Brain microvascular endothelial cell (primary cell): ENCODE measurements around the gene IFNLR1.

Experiments used
- DNase-seq: peaks from one replicate; pipeline ENCODE4 v3.0.0-alpha.2; 2020
- H3K27ac ChIP-seq: fragments of 250-450 bp; sonication (Bioruptor Pico); 2 replicates; pipeline ENCODE4 v1.5.1; 2020; ENCODE audit warnings: mild to moderate bottlenecking, moderate library complexity
- H3K27me3 ChIP-seq: fragments of 250-450 bp; sonication (Bioruptor Pico); replicated peaks from 2 replicates; pipeline ENCODE4 v1.5.1; 2020; ENCODE audit warnings: mild to moderate bottlenecking
- H3K36me3 ChIP-seq: fragments of 250-450 bp; sonication (Bioruptor Pico); replicated peaks from 2 replicates; pipeline ENCODE4 v1.5.1; 2020; ENCODE audit warnings: mild to moderate bottlenecking
- H3K4me3 ChIP-seq: 2 replicates; pipeline ENCODE4 v1.5.1; 2011; ENCODE audit warnings: low read depth, mild to moderate bottlenecking, control low read depth, low read length, moderate library complexity
- in situ Hi-C: cut with HindIII; loops from 2 replicates; pipeline ENCODE4 v1.10.0; 2017; ENCODE audit warnings: low sequenced_read_pairs, low pct_ligation_motif_present
- TF ChIP-seq, protein P1 (sequence below): IDR thresholded peaks from 2 replicates; pipeline ENCODE4 v1.5.1; 2011; ENCODE audit warnings: low read depth, mild to moderate bottlenecking, moderate library complexity, low read length, control low read depth, inconsistent platforms; ENCODE audit errors: missing control alignments

Gene IFNLR1

DNA sequence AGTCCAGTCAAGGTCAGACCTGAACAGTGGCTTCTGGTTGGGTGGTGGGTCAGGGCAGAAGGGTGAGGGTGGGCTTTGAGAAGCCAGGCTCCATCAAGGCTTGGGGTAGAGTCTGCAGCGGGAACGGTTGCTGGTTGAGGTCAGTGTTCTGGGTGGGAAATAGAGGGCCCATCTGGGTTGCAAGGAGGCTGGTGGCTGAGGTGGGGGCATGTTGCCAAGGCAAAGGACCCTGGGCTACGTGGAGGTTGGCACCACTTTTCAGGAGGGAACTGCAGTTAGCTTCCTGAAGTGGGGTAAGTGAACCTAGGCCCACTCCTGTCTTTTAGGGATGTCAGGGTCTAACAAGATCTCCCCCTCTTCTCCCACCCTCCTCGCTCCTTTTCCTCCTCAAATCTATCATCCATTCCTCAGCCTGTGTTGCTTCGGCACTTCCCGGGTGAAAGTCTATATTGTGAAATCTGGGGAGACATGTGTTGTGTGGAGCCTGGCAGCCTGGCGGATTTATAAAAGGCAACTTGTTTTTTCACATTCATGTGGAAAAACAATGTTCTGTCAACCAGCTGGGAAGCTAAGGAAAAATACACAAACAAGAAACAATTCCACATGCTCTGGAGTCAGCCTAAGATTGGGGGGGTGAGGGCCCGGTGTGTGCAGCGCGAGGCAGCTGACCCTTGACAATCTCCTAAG is 45.6 kb downstream of the IFNLR1 start:
- Histone ChIP-seq H3K27me3 (peaks cover 8% of the 10 kb centered on the region), H3K4me3 (no peak overlapping the region), H3K27ac (no peak overlapping the region), H3K36me3 (no peaks in the 10 kb centered on the region)
- DNase-seq, result no peak
- in situ Hi-C loops, result no loop called here
- TF ChIP-seq, protein P1, sequence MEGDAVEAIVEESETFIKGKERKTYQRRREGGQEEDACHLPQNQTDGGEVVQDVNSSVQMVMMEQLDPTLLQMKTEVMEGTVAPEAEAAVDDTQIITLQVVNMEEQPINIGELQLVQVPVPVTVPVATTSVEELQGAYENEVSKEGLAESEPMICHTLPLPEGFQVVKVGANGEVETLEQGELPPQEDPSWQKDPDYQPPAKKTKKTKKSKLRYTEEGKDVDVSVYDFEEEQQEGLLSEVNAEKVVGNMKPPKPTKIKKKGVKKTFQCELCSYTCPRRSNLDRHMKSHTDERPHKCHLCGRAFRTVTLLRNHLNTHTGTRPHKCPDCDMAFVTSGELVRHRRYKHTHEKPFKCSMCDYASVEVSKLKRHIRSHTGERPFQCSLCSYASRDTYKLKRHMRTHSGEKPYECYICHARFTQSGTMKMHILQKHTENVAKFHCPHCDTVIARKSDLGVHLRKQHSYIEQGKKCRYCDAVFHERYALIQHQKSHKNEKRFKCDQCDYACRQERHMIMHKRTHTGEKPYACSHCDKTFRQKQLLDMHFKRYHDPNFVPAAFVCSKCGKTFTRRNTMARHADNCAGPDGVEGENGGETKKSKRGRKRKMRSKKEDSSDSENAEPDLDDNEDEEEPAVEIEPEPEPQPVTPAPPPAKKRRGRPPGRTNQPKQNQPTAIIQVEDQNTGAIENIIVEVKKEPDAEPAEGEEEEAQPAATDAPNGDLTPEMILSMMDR, result no peak

DNA sequence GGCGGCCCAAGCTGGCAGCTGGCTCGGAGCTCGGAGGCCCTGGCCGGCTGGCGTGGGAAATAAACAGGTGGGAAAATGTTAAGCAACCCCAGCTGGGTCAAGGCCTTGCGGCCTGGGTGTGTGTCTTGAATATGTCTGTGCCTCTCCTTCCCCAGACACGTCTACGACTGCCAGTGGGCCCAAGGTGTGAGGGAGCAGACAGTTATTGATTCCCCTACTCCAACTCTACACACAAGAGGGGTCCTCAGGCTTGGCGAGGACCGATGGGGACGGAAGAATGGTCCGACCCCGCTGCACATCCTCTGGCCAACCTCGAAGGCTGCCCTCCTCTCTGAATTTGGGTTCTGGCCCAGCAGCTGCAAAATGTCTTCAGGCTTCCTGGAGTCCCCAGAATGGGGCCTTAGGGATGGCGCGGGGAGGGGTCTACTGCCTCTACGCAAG is 46.3 kb downstream of the IFNLR1 start:
- in situ Hi-C loops, result no loop called here
- TF ChIP-seq, protein P1, result no peak
- no peaks in the 10 kb centered on the region for H3K36me3 ChIP-seq
- no peak overlapping the region for H3K4me3 ChIP-seq
- DNase-seq, result no peak
- H3K27me3 ChIP-seq, result peaks cover 8% of the 10 kb centered on the region
- no peak overlapping the region for H3K27ac ChIP-seq

DNA sequence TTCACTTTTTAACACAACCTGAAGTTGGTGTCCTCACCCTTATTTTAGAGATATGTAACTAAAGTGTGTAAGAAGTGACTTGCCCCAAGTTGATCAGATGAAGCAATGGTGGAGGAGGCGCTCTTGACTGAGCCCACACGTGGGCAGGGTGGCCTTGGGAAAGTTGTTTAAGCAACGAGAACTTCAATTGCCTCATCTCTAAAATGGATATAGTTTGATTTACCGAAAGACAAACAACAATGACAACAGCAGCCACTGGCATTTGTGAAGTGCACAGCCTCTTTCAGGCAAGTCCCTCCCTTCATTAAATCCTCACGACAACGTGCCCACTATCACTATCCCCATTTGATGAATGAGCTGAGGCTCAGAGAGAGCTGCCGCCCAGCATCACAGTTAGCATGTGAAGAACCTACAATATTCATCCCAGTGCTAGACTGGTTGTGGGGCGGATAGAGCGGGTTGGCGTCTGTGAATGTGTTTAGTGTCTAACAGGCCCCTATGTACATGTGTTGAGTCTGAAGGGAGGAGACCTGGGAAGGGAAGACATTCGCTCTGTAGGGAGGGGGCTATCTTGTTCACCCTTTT is 47.2 kb downstream of the IFNLR1 start:
- TF ChIP-seq, protein P1, result no peak
- DNase-seq, result no peak
- in situ Hi-C loops, result no loop called here
- no peak overlapping the region for H3K27ac ChIP-seq
- no peak overlapping the region for H3K4me3 ChIP-seq
- no peaks in the 10 kb centered on the region for H3K36me3 ChIP-seq
- H3K27me3 ChIP-seq, result peaks cover 7% of the 10 kb centered on the region

DNA sequence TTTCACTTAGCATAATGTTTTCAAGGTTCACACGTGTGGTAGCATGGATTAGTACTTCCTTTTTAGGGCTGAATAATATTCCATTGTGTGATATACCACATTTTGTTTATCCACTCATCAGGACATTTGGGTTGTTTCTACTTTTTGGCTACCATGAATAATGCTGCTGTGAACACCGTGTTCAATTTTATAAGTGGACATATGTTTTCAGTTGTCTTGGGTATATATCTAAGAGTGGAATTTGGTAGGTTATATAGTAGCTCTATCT is 47.9 kb downstream of the IFNLR1 start:
- no peaks in the 10 kb centered on the region for H3K36me3 ChIP-seq
- in situ Hi-C loops, result no loop called here

DNA sequence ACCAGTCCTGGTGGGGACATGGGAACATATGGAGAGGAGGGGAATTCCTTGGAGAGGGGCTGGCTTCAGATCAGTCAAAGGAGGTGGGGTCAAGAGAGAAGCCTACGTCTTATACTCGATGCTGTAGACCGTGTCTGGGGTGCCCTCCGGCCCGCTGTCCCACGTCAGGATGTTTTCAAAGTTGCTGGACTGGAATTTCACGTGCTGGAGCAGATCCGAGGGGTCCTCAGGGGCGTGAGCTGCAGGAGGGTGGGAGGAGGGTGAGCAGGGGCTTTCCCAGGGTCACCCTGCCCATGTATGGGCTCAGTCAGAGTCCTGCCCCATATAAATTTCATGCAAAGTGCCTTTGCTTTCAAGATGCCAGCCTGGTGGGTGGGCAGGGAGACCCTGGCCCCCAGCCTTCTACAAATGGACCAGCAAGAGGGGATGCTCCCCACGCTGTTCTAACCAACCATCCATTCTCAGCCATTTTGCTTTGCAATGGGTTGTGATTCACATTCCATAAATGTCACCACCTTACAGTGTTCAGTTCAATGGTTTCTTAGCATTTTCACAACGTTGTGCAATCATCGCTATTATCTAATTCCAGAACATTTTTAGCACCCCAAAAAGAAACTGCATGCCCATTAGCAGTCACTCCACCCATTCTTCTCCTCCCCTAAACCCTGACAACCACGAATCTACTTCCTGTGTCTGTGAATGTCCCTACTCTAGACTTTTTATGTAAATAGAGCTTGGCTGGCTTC is 48.4 kb downstream of the IFNLR1 start:
- no peak overlapping the region for H3K4me3 ChIP-seq
- H3K36me3 ChIP-seq, result no peaks in the 10 kb centered on the region
- no peak for DNase-seq
- no peaks in the 10 kb centered on the region for H3K27me3 ChIP-seq
- TF ChIP-seq, protein P1, result no peak
- no peak overlapping the region for H3K27ac ChIP-seq
- in situ Hi-C loops, result no loop called here

More for the DNA sequence above, 47.9 kb downstream of the IFNLR1 start:
- Histone ChIP-seq H3K27me3 (peaks cover 2% of the 10 kb centered on the region), H3K4me3 (no peak overlapping the region), H3K27ac (no peak overlapping the region)
- DNase-seq, result no peak
- TF ChIP-seq, protein P1, result no peak
